ENCODE measurements around the gene FMNL2.
A peak's percentile ranks its signal among the peaks of the same experiment; 100 is the strongest.
"Not testable (repeated sequence)": the region's sequence is repeated elsewhere in the genome, so short reads cannot be mapped to it uniquely, and the experiment has no call there.

Gene FMNL2

DNA sequence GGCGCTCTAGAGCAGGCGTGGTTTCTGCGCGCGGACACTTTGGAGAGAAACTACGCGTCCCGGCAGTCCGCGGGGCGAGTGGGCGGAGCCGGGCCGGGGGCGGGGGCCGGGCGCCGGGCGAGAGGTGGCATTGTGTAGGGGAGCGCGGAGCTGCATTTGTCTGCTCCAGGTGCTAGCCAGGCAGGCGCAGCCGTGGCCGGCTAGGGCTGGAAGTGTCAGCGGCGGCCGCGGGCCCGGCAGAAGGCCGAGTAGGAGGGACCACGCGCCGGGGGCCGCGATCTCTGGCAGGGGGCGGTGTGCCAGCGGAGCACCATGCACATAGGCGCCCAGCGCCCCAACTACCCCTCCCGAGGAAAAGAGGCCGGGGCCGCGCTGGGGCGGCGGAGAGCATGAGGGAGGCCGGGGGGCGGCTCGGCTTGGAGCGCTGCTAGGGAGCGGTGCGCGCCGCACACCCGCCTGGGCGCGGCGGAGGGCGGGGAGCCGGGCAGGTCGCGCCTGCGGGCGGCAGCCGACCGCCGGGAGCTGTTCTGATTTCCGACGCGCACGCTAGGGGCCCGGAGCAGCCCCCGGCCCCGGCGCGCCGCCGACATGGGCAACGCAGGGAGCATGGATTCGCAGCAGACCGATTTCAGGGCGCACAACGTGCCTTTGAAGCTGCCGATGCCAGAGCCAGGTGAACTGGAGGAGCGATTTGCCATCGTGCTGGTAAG, at the start of gene FMNL2:
TSS of gene FMNL2 (plus strand) at position 159 of the 710 bp plus-strand sequence.
- peak; percentile 51 for DNase-seq

DNA sequence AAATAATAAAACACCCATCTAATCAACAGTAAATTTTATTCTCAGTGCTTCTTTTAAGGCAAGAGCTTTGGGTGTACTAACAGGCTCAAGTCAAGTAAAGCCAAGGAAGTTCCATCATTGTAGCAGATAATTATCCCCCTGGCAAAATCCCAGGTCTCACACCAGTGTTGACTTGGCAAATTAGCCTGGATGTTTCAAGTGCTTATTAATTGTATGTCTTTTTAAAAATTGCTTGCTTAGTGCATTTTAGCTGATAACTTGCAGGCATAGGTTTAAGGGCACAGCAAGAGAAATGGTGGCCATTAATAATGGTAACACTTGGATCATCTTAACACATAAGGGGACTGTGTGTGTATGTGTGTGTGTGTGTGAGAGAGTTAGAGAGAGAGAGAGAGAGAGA, 42.0 kb upstream of the FMNL2 start:
- no peak for DNase-seq

DNA sequence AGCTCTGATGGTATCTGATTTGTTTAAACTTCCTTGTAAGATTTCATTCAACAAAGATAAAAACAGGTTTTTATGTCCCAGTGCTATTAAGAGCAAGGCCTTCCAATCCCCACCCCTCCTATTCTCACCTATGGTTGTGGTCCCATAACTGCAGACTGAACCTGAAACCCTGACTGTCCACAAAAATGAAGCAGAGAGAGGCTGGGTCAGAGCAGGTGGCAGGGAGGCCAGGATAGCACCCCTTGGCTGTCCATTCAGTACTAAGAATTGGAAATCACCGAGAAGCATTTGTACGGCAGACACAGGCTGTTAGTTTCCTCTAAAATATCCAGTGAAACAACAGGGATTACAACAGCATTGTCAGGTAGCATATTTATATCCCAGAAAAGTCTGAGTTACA, 37.3 kb upstream of the FMNL2 start:
- no peak for DNase-seq

DNA sequence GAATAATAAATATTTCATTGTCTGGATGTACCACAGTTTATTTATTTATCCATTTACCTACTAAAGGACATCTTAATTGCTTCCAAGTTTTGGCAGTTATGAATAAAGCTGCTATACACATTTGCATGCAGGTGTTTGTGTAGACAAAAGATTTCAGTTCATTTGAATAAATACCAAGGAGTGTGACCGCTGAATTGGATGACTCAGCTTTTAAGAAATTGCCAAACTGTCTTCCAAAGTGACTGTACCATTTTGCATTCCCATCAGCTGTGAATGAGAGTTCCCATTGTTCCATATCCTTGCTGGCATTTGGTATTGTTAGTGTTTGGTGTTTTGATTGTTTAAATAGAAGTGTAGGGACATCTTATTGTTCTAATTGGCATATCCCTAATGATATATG, 36.2 kb upstream of the FMNL2 start:
- DNase-seq = no peak

DNA sequence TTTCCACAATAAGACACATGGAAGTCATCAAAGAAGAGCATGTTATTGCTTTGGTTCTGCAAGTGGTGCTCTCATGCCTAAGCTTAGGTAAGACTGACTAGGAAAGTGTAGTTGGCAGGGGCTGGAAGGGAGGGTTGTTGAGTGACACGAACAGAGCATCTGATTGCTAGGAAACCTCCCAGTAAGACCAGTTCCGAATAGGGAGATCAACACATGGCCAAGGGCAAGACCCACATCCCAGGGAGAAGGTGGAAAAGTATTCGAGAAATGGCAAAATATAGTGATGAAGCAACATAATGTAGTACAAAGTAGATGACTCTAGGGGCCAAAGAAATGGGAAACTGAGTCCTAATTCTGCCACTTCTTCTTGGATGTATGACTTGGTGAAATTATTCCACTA, 33.8 kb upstream of the FMNL2 start:
- DNase-seq = no peak

- no peak for DNase-seq
Measured at GRCh38 chr2:152303951-152304350, 31.0 kb upstream of the FMNL2 start.

DNA sequence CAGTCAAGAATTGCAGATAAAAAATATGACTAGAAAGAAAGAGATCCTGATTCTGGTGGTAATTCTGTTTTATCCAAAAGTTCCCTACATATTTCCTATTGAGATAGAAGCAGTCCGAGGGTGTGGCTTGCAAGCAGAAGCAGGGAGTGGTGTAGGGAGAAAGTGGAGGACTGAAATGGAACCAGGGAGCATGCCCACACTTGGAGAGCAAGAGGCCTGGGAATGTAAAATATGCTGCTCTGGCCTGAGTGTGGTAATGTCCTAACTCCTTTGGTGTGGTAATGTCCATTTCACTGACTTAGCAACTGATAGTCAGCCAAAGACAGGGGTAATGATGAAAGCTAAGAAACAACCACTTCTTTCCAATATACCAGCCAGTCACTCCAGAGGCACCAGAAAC, 30.1 kb upstream of the FMNL2 start:
- DNase-seq = no peak

- peak; percentile 24 for DNase-seq
Measured at GRCh38 chr2:152307863-152308262, 27.1 kb upstream of the FMNL2 start.

DNA sequence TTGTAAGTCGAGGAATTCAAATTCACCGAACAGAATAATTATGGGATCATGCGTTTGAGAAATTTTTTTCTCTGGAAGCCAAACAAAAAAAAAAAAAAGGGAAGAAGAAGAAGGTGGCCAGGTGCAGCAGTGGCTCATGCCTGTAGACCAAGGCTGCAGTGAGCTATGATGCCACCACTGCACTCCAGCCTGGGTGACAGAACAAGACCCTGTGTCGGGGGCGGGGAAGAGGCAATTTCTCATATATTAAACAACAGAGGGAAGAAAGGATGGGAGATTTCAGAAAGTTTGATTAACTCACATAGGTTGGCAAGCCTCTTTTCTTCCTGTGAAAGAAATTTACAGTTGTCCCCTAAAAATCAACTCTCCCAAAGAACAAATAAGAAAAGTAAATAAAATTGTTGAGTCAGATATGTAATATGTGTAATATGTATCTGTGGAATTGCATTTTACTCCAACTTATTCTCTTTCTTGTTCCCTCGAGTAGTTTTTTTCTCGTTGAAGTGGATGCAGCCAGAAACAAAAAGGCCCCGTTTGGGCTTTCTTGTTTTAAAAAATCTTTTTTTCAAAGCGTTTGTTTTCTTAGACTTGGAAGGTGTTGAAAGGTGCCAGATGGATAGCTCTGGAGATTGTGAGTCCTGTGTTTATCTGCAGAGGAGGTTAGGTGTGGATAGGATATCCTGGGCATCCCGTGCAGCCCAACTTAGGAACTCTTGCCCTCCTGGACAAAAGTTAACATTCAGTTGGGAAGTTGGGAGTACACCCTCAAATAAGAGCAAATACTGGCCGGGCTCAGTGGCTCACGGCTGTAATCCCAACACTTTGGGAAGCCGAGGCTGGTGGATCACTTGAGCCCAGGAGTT, 25.4 kb upstream of the FMNL2 start:
- DNase-seq = no peak

- no peak for DNase-seq
Measured at GRCh38 chr2:152319822-152320570, 15.0 kb upstream of the FMNL2 start.

DNA sequence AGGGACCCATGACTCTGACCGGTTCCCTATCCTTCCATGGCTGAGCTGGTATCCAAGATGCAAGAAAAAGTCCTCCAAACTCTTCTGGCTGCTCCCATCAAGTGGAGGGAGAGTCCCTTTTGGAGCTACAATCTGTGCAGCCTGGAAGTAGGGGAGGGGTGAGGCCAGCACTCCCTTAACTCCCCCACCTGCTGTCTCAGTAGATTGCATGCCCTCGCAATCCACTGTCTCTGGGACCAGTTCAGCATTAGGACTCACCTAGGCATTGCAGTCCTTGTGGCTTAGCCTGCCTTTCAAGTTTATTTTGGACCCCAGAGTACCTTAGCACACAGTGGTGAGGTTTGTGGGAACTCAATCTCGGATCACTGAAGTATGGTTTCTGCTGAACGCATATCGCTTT, 14.2 kb upstream of the FMNL2 start:
- DNase-seq = no peak

- DNase-seq = no peak
Measured at GRCh38 chr2:152322222-152322621, 12.8 kb upstream of the FMNL2 start.

- not testable (repeated sequence) for DNase-seq
Measured at GRCh38 chr2:152325126-152325525, 9.8 kb upstream of the FMNL2 start.

GRCh38 chr2:152326710-152327109, 8.3 kb upstream of the FMNL2 start:
- no peak for DNase-seq

- no peak for DNase-seq
Measured at GRCh38 chr2:152328013-152328412, 7.0 kb upstream of the FMNL2 start.

- DNase-seq = no peak
Measured at GRCh38 chr2:152330235-152330866, 4.6 kb upstream of the FMNL2 start.

GRCh38 chr2:152334701-152335015, 316 bp upstream of the FMNL2 start:
- DNase-seq = no peak

DNA sequence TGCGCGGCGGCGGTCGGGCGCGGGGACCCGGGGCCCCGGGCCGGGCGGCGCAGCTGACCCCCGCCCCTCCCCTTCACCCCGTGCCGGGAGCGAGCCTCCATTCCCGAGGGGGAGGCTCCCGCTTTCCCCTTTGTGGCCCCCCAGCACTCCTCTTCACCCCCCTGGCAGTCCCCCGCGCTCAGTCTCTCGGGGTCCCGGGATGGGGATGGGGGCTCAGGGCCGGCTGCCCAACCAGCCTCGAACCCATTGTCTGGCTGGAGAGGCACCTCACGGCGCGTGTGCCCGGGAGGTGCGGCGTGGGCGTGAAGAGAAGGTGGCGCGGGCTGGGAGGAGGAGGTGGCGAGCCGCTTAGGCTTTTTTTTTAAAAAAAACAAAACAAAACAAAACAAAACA, 748 bp downstream of the FMNL2 start:
- DNase-seq = no peak

- DNase-seq = no peak
Measured at GRCh38 chr2:152336119-152336853, 1.3 kb downstream of the FMNL2 start.

- DNase-seq = no peak
Measured at GRCh38 chr2:152336854-152337510, 2.0 kb downstream of the FMNL2 start.

GRCh38 chr2:152337511-152337903, 2.5 kb downstream of the FMNL2 start:
- DNase-seq = no peak

Measured in COR-L47 (cell line).